Measurements from ENCODE around the gene TNNT3. TPM values are rescaled to one million over a fixed set of nuclear protein-coding genes. Genes with fewer than 3 reads are reported as not detected.
A peak's percentile ranks its signal among the peaks of the same experiment; 100 is the strongest.

The TNNT3 gene
- total RNA-seq, 4 donors from 2014 or later = 1.9 to 3.3 TPM; not detected in 2

GRCh38 chr11:1918436-1919315 lies 827 bp upstream of the TNNT3 start:
- in situ Hi-C loops (cut with MboI; ENCODE audit: low pct_ligation_motif_present in 1 of 4, low pct_unique_long_range_greater_than_20kb in 1 of 4, low sequenced_read_pairs in 3 of 4) = no loop called here
- Histone ChIP-seq H3K9me3 (no peaks in the 10 kb centered on the region), H3K4me1 (no peaks in the 10 kb centered on the region), H3K4me3 (no peak overlapping the region), H3K36me3 (no peaks in the 10 kb centered on the region), H3K27me3 (no peaks in the 10 kb centered on the region), H3K27ac (no peak overlapping the region)
- intact Hi-C loops (cut with DNase I; ENCODE audit: low total_unique reads) = no loop called here
- TF ChIP-seq POLR2A (IDR thresholded peaks at IDR 0.05) = no peak
- TF ChIP-seq CTCF (IDR thresholded peaks at IDR 0.05) = no peak
- no peak for TF ChIP-seq EP300 (IDR thresholded peaks at IDR 0.05; ENCODE audit: low read depth)
- WGBS, 2 donors (ENCODE audit: low coverage in 1 of 2) = 67% methylated on average over 18 of the region's 29 CpGs; no CpG with 5 or more reads in 1 of the 2 donors
- no peak for DNase-seq

GRCh38 chr11:1920128-1920908 lies 815 bp downstream of the TNNT3 start:
- in situ Hi-C loops (cut with MboI; ENCODE audit: low pct_ligation_motif_present in 1 of 4, low pct_unique_long_range_greater_than_20kb in 1 of 4, low sequenced_read_pairs in 3 of 4) = no loop called here
- Histone ChIP-seq H3K27me3 (no peaks in the 10 kb centered on the region), H3K36me3 (no peaks in the 10 kb centered on the region), H3K4me3 (no peak overlapping the region), H3K4me1 (no peaks in the 10 kb centered on the region), H3K9me3 (no peaks in the 10 kb centered on the region), H3K27ac (no peak overlapping the region)
- no peak for DNase-seq
- WGBS, 2 donors (ENCODE audit: low coverage in 1 of 2) = 78% methylated on average over 25 of the region's 25 CpGs; no CpG with 5 or more reads in 1 of the 2 donors
- intact Hi-C loops (cut with DNase I; ENCODE audit: low total_unique reads) = no loop called here
- TF ChIP-seq CTCF (IDR thresholded peaks at IDR 0.05) (no peak), POLR2AphosphoS5 (IDR thresholded peaks at IDR 0.05) (no peak), EP300 (IDR thresholded peaks at IDR 0.05; ENCODE audit: low read depth) (no peak), POLR2A (IDR thresholded peaks at IDR 0.05) (no peak)

- no peaks in the 10 kb centered on the region for H3K4me1 ChIP-seq
- no peaks in the 10 kb centered on the region for H3K36me3 ChIP-seq
- TF ChIP-seq EP300 (IDR thresholded peaks at IDR 0.05; ENCODE audit: low read depth) (no peak), POLR2AphosphoS5 (IDR thresholded peaks at IDR 0.05) (no peak), POLR2A (IDR thresholded peaks at IDR 0.05) (no peak), CTCF (IDR thresholded peaks at IDR 0.05) (no peak)
- H3K4me3 ChIP-seq = no peak overlapping the region
- 55% methylated on average over 13 of the region's 21 CpGs; no CpG with 5 or more reads in 1 of the 2 donors for WGBS, 2 donors (ENCODE audit: low coverage in 1 of 2)
- no peaks in the 10 kb centered on the region for H3K9me3 ChIP-seq
- peak overlapping the region in 2 of 4 donors; percentile 17 to 27 for H3K27ac ChIP-seq
- no peak for DNase-seq
- in situ Hi-C loops (cut with MboI; ENCODE audit: low pct_ligation_motif_present in 1 of 4, low pct_unique_long_range_greater_than_20kb in 1 of 4, low sequenced_read_pairs in 3 of 4) = no loop called here
- no peaks in the 10 kb centered on the region for H3K27me3 ChIP-seq
- intact Hi-C loops (cut with DNase I; ENCODE audit: low total_unique reads) = no loop called here
Measured at GRCh38 chr11:1920909-1921573, 1.5 kb downstream of the TNNT3 start.
